Peyer's patch (tissue), 4 donors: Measurements from ENCODE around the gene GARIN3. TPM values are rescaled to one million over a fixed set of nuclear protein-coding genes. Genes with fewer than 3 reads are reported as not detected.

Experiments
- DNase-seq, 3 donors: peaks; one replicate each; pipeline ENCODE4 v3.0.0-alpha.2; 2017 to 2019
- H3K27ac ChIP-seq, 4 donors: fragments of 200-600 bp; sonication (generic); one replicate each; pipeline ENCODE4 v1.5.1; 2016 to 2019
- H3K27me3 ChIP-seq, 2 donors: fragments of 200-600 bp; sonication (generic); one replicate each; pipeline ENCODE4 v1.5.1; 2019
- H3K36me3 ChIP-seq, 3 donors: fragments of 200-600 bp; sonication (generic); one replicate each; pipeline ENCODE4 v1.5.1; 2016 to 2019
- H3K4me1 ChIP-seq, 4 donors: fragments of 200-600 bp; sonication (generic); one replicate each; pipeline ENCODE4 v1.5.1; 2016 to 2019
- H3K4me3 ChIP-seq, 4 donors: fragments of 200-600 bp; sonication (generic); 1 replicate in 3 of 4; 2 replicates in 1 of 4; pipeline ENCODE4 v1.5.1; 2016 to 2019; ENCODE audit warnings: mild to moderate bottlenecking in 1 of 4
- H3K9me3 ChIP-seq, 4 donors: fragments of 200-600 bp; sonication (generic); one replicate each; pipeline ENCODE4 v1.5.1; 2016 to 2019; ENCODE audit warnings: mild to moderate bottlenecking in 1 of 4
- POLR2A ChIP-seq, 2 donors: fragments of 450-650 bp; IDR thresholded peaks; one replicate each; pipeline ENCODE4 v1.5.1; 2017; ENCODE audit warnings: antibody characterized with exemption in 2 of 2, mild to moderate bottlenecking in 2 of 2, moderate library complexity in 2 of 2
- total RNA-seq, 4 donors: library from RNA; depleted of rRNA; stranded (reverse); fragments of >200 nt; gene quantifications; one replicate each; pipeline ENCODE4 v1.1.0, GENCODE V29; 2016
- TF ChIP-seq, protein P1 (sequence below), 6 experiments: fragments of 450-650 bp in 4 of 6; fragments of 200-600 bp in 2 of 6; sonication (generic) in 1 of 6; IDR thresholded peaks; one replicate each; pipeline ENCODE4 v1.5.1; 2017 to 2019; ENCODE audit warnings: antibody characterized with exemption in 6 of 6, mild to moderate bottlenecking in 3 of 6, moderate library complexity in 1 of 6

GARIN3 gene
- total RNA-seq, 4 donors from 2014 or later = not detected

DNA sequence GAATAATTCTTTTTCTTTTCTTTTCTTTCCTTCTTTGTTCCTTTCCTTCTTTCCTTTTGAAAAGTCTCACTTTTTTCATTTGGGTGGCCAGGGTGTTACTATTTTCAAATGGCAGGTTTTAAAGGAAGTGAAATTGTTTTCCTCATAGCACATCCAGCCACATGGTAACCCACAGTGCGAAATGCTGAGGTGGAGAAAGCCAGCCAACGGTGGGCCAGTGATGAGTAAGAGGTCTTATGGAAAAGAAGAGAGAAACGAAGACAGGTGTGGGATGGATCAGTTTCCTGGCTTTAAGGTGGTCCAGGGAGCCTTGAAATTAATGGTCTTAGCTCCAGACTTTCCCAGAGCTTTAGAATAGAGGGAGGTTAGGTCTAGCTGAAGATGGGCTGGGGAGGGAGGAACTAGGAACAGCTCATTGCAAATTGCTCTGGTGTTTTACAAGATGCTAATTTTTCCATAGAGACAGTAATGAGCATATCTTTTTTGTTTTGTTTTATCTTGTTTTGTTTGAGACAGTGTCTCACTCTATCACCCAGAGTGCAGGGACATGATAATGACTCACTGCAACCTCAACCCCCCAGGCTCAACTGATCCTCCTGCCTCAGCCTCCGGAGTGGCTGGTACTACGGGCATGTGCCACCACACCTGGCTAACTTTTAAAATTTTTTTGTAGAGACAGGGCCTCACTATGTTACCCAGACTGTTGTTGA lies 32.4 kb upstream of the GARIN3 start:
- Histone ChIP-seq H3K27ac (peak overlapping the region in 1 of 4 donors; percentile 39), H3K36me3 (no peaks in the 10 kb centered on the region), H3K9me3 (no peaks in the 10 kb centered on the region), H3K4me1 (no peaks in the 10 kb centered on the region), H3K27me3 (no peaks in the 10 kb centered on the region), H3K4me3 (no peak overlapping the region)
- DNase-seq = peak in 2 of 3 donors; percentile 44 to 66
- TF ChIP-seq POLR2A (IDR thresholded peaks at IDR 0.05) = no peak
- TF ChIP-seq, protein P1, sequence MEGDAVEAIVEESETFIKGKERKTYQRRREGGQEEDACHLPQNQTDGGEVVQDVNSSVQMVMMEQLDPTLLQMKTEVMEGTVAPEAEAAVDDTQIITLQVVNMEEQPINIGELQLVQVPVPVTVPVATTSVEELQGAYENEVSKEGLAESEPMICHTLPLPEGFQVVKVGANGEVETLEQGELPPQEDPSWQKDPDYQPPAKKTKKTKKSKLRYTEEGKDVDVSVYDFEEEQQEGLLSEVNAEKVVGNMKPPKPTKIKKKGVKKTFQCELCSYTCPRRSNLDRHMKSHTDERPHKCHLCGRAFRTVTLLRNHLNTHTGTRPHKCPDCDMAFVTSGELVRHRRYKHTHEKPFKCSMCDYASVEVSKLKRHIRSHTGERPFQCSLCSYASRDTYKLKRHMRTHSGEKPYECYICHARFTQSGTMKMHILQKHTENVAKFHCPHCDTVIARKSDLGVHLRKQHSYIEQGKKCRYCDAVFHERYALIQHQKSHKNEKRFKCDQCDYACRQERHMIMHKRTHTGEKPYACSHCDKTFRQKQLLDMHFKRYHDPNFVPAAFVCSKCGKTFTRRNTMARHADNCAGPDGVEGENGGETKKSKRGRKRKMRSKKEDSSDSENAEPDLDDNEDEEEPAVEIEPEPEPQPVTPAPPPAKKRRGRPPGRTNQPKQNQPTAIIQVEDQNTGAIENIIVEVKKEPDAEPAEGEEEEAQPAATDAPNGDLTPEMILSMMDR (IDR thresholded peaks at IDR 0.05) = no peak

DNA sequence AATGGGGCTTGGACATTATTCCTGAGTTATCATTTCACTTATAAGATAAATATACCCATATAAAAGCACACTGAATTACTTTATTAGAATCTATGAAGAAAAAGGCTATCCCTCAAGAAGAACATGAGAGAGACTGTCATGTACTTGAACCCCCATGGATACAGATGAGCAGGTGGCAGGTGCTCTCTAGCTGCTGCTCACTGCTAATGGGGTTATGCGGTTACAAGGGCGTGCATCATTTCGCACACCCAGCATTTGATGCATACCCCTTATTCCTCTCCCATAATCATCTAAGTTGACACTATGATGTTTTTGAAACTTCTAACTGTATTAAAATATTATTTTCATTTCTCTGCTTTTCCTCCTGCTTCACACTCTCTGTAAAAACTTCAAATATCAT lies 31.0 kb upstream of the GARIN3 start:
- Histone ChIP-seq H3K4me1 (no peaks in the 10 kb centered on the region), H3K27me3 (no peaks in the 10 kb centered on the region), H3K36me3 (no peaks in the 10 kb centered on the region), H3K27ac (peak overlapping the region in 2 of 4 donors; percentile 46 to 69), H3K9me3 (no peaks in the 10 kb centered on the region), H3K4me3 (no peak overlapping the region)
- DNase-seq = no peak
- TF ChIP-seq, protein P1 (IDR thresholded peaks at IDR 0.05) = no peak
- TF ChIP-seq POLR2A (IDR thresholded peaks at IDR 0.05) = no peak

DNA sequence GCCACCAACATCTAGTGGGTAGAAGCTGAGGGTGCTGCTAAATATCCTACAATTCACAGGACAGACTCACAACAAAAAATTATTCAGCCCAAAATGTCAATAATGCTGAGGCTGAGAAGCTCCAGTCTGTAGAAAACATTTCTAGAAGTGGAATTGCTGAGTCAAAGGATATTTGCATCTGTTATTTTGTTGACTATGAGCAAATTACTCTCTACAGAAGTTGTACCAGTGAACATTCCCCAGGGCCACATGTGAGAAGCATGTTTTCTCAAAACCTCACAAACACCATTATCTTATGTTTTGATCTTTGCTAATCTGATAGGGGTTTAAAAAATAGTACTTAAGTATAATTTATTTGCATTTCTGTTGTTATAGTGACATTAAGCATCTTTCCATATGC lies 30.0 kb upstream of the GARIN3 start:
- Histone ChIP-seq H3K9me3 (no peaks in the 10 kb centered on the region), H3K27ac (peak overlapping the region in 3 of 4 donors; percentile 27 to 69 (median 32)), H3K4me1 (no peaks in the 10 kb centered on the region), H3K36me3 (no peaks in the 10 kb centered on the region), H3K4me3 (no peak overlapping the region), H3K27me3 (no peaks in the 10 kb centered on the region)
- TF ChIP-seq, protein P1 (IDR thresholded peaks at IDR 0.05) = no peak
- no peak for TF ChIP-seq POLR2A (IDR thresholded peaks at IDR 0.05)
- DNase-seq = no peak

DNA sequence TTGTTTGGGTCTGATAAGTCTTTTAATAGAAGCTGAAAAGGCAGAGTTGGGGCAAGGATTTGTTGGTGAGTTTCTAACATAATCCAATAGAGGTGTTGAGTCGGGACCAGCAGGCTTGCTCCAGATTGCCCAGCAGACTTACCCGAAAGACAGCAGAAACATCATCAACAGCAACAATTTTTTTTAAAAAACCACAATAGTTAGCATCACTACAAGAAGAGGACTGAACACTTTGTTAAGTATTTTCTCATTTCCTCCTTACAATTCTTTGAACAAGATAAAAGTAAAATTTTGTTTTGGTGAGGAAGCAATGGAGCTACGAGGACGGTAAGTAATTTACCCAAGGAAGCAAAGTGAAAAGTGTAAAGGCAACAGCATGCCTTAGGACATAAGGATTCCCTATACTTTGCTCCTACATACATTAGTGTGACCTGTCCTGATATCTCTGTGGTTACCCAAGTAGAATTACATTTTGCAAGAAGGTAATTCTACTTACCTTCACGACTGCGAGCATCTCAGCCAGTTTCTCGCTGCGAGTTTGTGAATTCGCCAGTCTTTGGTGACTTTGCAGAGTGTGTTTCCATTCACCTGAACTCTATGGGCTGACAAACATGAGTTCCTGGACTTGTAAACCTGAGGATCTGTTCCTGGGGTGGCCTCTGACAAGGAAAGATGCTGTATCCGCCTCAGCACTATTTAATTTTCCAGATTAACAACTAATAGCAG lies 27.8 kb upstream of the GARIN3 start:
- Histone ChIP-seq H3K9me3 (no peaks in the 10 kb centered on the region), H3K4me3 (no peak overlapping the region), H3K27ac (peak overlapping the region; percentile 50 to 71 (median 67)), H3K4me1 (no peaks in the 10 kb centered on the region), H3K36me3 (no peaks in the 10 kb centered on the region), H3K27me3 (no peaks in the 10 kb centered on the region)
- peak in 1 of 3 donors; percentile 66 for DNase-seq
- no peak for TF ChIP-seq POLR2A (IDR thresholded peaks at IDR 0.05)
- TF ChIP-seq, protein P1 (IDR thresholded peaks at IDR 0.05) = no peak

DNA sequence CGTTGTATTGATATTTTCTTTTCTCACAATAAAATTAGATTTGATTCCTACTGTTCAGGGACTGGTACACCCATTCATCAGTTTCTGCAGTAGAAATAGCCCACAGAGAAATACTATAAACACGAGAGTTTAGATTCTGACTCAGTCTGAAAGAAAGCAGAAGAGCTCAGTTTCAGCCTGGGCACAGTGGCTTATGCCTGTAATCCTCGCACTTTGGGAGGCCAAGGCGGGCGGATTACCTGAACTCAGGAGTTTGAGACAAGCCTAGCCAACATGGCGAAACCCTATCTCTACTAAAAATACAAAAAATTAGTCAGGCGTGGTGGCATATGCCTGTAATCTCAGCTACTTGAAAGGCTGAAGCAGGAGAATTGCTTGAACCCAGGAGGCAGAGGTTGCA lies 23.2 kb upstream of the GARIN3 start:
- peak overlapping the region in 1 of 4 donors; percentile 6 for H3K4me3 ChIP-seq
- H3K27me3 ChIP-seq = no peaks in the 10 kb centered on the region
- no peak for DNase-seq
- H3K36me3 ChIP-seq = no peaks in the 10 kb centered on the region
- no peaks in the 10 kb centered on the region for H3K4me1 ChIP-seq
- TF ChIP-seq POLR2A (IDR thresholded peaks at IDR 0.05) = no peak
- TF ChIP-seq, protein P1 (IDR thresholded peaks at IDR 0.05) = no peak
- H3K9me3 ChIP-seq = no peaks in the 10 kb centered on the region
- H3K27ac ChIP-seq = peak overlapping the region in 1 of 4 donors; percentile 36
